CD14-positive monocyte (primary cell): Measurements from ENCODE around the gene ERC1. TPM values are rescaled to one million over a fixed set of nuclear protein-coding genes. Genes with fewer than 3 reads are reported as not detected.

ENCODE experiments used
- DNase-seq, 3 donors: peaks; one replicate each; pipeline ENCODE4 v3.0.0-alpha.2; 2011 to 2022
- H2AFZ ChIP-seq: 2 replicates; pipeline ENCODE4 v1.6.0; 2012; ENCODE audit warnings: mild to moderate bottlenecking, low read depth, low read length, inconsistent platforms; ENCODE audit not compliant: insufficient read depth, poor library complexity, severe bottlenecking
- H3K27ac ChIP-seq, 2 donors: 1 replicate in 1 of 2; 2 replicates in 1 of 2; pipeline ENCODE4 v1.5.1; 2012 to 2013; ENCODE audit warnings: low read length in 2 of 2, control low read depth in 1 of 2, inconsistent platforms in 1 of 2, low read depth in 1 of 2, mild to moderate bottlenecking in 1 of 2
- H3K27me3 ChIP-seq, 2 donors: one replicate each; pipeline versions ENCODE4 v1.6.0 to v1.6.1; 2011 to 2013; ENCODE audit warnings: low read length in 2 of 2; ENCODE audit not compliant: control insufficient read depth in 2 of 2, insufficient read depth in 2 of 2
- H3K36me3 ChIP-seq, 2 donors: replicated peaks in 1 of 2; 1 replicate in 1 of 2; 2 replicates in 1 of 2; pipeline versions ENCODE4 v1.5.1 to v1.6.1; 2012 to 2013; ENCODE audit warnings: low read length in 2 of 2, control low read depth in 1 of 2, inconsistent platforms in 1 of 2, mild to moderate bottlenecking in 1 of 2; ENCODE audit not compliant: insufficient read depth in 2 of 2, control insufficient read depth in 1 of 2
- H3K4me1 ChIP-seq, 2 donors: 1 replicate in 1 of 2; 2 replicates in 1 of 2; pipeline versions ENCODE4 v1.5.1 to v1.6.1; 2012 to 2013; ENCODE audit warnings: low read length in 2 of 2, control low read depth in 1 of 2, inconsistent platforms in 1 of 2, mild to moderate bottlenecking in 1 of 2, moderate library complexity in 1 of 2; ENCODE audit not compliant: insufficient read depth in 2 of 2, control insufficient read depth in 1 of 2
- H3K4me2 ChIP-seq: replicated peaks from 2 replicates; pipeline ENCODE3; 2012; ENCODE audit warnings: low read length, moderate library complexity, mild to moderate bottlenecking; ENCODE audit not compliant: poor library complexity, severe bottlenecking; ENCODE audit errors: extremely low read depth
- H3K4me3 ChIP-seq, 3 experiments: fragments of 200-600 bp in 1 of 3; sonication (generic) in 1 of 3; replicated peaks in 1 of 3; 1 replicate in 2 of 3; 2 replicates in 1 of 3; pipeline ENCODE4 v1.5.1; 2011 to 2013; ENCODE audit warnings: low read length in 3 of 3, mild to moderate bottlenecking in 3 of 3, control low read depth in 2 of 3, low read depth in 2 of 3, inconsistent platforms in 1 of 3, moderate library complexity in 1 of 3
- H3K79me2 ChIP-seq: 2 replicates; pipeline ENCODE4 v1.6.0; 2012; ENCODE audit warnings: mild to moderate bottlenecking, control low read depth, inconsistent platforms, low read length, moderate library complexity; ENCODE audit not compliant: insufficient read depth
- H3K9ac ChIP-seq: 2 replicates; pipeline ENCODE4 v1.6.0; 2017; ENCODE audit warnings: low read length, mild to moderate bottlenecking; ENCODE audit not compliant: insufficient read depth, poor library complexity, severe bottlenecking
- H3K9me3 ChIP-seq, 2 donors: replicated peaks in 1 of 2; 1 replicate in 1 of 2; 2 replicates in 1 of 2; pipeline versions ENCODE4 v1.5.1 to v1.6.1; 2012 to 2013; ENCODE audit warnings: low read length in 2 of 2, control low read depth in 1 of 2; ENCODE audit not compliant: control insufficient read depth in 1 of 2, insufficient read depth in 1 of 2
- H4K20me1 ChIP-seq: 2 replicates; pipeline ENCODE4 v1.6.0; 2012; ENCODE audit warnings: mild to moderate bottlenecking, low read length, control low read depth, moderate library complexity; ENCODE audit not compliant: insufficient read depth
- H3K27ac Mint-ChIP-seq, 7 donors: one replicate each; pipeline ENCODE4 v1.8.0; 2020; ENCODE audit warnings: mild to moderate bottlenecking in 7 of 7, mixed read lengths in 7 of 7, moderate library complexity in 6 of 7, inconsistent platforms in 2 of 7
- H3K27me3 Mint-ChIP-seq, 3 donors: one replicate each; pipeline ENCODE4 v1.8.0; 2021 to 2022; ENCODE audit warnings: low read depth in 3 of 3, mild to moderate bottlenecking in 3 of 3, mixed read lengths in 3 of 3, moderate library complexity in 3 of 3, inconsistent platforms in 1 of 3
- H3K36me3 Mint-ChIP-seq, 2 donors: one replicate each; pipeline ENCODE4 v1.8.0; 2020; ENCODE audit warnings: mixed read lengths in 2 of 2, inconsistent platforms in 1 of 2, mild to moderate bottlenecking in 1 of 2
- H3K4me1 Mint-ChIP-seq: one replicate; pipeline ENCODE4 v1.8.0; 2020; ENCODE audit warnings: mild to moderate bottlenecking, mixed read lengths
- H3K4me3 Mint-ChIP-seq, 2 donors: one replicate each; pipeline ENCODE4 v1.8.0; 2020; ENCODE audit warnings: mild to moderate bottlenecking in 2 of 2, mixed read lengths in 2 of 2, moderate library complexity in 1 of 2
- H3K9me3 Mint-ChIP-seq, 7 donors: one replicate each; pipeline ENCODE4 v1.8.0; 2020 to 2022; ENCODE audit warnings: mixed read lengths in 7 of 7, mild to moderate bottlenecking in 6 of 7, moderate library complexity in 6 of 7, inconsistent platforms in 2 of 7
- WGBS: methylation state at CpG from one replicate; pipeline ENCODE4 v1.1.5; 2013; ENCODE audit warnings: missing lambda C conversion rate; ENCODE audit not compliant: insufficient coverage; 5-methylcytosine and 5-hydroxymethylcytosine counted together
- intact Hi-C, 2 donors: fragments of 100-400 bp; cut with micrococcal nuclease; formaldehyde crosslinking; loops; one replicate each; pipeline versions ENCODE4 v1.15.0 to v1.15.1; 2023
- polyA plus RNA-seq, 3 donors: library from polyadenylated mRNA; depleted of rRNA in 1 of 3; unstranded in 2 of 3; stranded (reverse) in 1 of 3; fragments of 300-500 nt in 2 of 3; fragments of >200 nt in 1 of 3; fragmentation: Illumina TruSeq in 2 of 3; gene quantifications; 1 replicate in 2 of 3; 2 replicates in 1 of 3; pipeline ENCODE4 v1.2.3, GENCODE V29; 2012 to 2021
- TF ChIP-seq, protein P1 (sequence below): fragments of 200-600 bp; IDR thresholded peaks from one replicate; pipeline ENCODE4 v1.8.0; 2022; ENCODE audit warnings: antibody characterized with exemption, mild to moderate bottlenecking

ERC1 gene
- polyA plus RNA-seq, 3 donors, result 4.0 to 14.3 (median 5.1) TPM

DNA sequence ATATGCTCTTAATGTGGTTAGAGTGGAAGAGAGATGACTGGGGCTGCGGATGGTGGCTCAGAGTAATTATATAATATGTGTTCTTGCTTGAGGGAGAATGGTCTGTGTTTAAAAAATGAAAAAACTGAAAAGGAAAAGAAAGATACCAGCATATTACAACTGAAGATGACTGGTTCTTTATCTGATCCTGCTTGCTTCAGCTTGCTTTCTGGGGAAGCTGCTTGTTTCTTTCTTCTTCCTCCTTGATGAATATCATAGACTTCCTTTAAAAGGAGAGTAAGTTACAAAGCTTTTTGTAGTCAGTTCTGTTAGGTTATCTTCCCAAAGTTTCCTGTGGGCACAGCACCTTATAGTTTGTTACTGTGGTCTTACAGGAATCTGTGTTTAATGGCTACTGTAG lies 210.9 kb downstream of the ERC1 start:
- H3K4me3 Mint-ChIP-seq, result no peak overlapping the region

DNA sequence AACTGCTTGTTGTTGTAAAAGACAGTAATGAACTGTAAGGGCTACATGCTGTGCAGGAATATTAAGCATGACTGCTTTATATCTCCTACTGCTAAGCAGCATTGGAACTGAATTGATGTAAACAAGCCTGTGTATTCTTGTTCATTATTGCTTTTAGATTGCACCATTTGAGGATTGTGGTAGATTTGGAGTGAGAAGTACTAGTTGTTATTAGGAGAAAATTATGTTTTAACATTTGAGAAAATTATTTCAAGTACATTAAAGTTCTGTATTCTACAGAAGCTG lies 212.7 kb downstream of the ERC1 start:
- no peak overlapping the region for H3K4me2 ChIP-seq

More for the DNA sequence above, 210.9 kb downstream of the ERC1 start:
- H3K36me3 ChIP-seq, result peaks cover 8 to 29% of the 10 kb centered on the region in 2 donors
- no peak overlapping the region for H3K9ac ChIP-seq
- Mint-ChIP-seq H3K27me3 (no peaks in the 10 kb centered on the region), H3K4me1 (peaks cover 2% of the 10 kb centered on the region), H3K36me3 (peaks cover 34 to 36% of the 10 kb centered on the region in 2 donors), H3K27ac (peak overlapping the region in 1 of 7 donors; percentile 1), H3K9me3 (peaks cover 7 to 21% (median 18%) of the 10 kb centered on the region in 7 donors)
- TF ChIP-seq, protein P1, sequence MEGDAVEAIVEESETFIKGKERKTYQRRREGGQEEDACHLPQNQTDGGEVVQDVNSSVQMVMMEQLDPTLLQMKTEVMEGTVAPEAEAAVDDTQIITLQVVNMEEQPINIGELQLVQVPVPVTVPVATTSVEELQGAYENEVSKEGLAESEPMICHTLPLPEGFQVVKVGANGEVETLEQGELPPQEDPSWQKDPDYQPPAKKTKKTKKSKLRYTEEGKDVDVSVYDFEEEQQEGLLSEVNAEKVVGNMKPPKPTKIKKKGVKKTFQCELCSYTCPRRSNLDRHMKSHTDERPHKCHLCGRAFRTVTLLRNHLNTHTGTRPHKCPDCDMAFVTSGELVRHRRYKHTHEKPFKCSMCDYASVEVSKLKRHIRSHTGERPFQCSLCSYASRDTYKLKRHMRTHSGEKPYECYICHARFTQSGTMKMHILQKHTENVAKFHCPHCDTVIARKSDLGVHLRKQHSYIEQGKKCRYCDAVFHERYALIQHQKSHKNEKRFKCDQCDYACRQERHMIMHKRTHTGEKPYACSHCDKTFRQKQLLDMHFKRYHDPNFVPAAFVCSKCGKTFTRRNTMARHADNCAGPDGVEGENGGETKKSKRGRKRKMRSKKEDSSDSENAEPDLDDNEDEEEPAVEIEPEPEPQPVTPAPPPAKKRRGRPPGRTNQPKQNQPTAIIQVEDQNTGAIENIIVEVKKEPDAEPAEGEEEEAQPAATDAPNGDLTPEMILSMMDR, result no peak
- 83% methylated on average over 1 of the region's 1 CpG for WGBS
- no peak for DNase-seq
- no peak overlapping the region for H3K4me3 ChIP-seq
- H4K20me1 ChIP-seq, result no peaks in the 10 kb centered on the region
- no peaks in the 10 kb centered on the region for H3K27me3 ChIP-seq
- intact Hi-C loops, result no loop called here
- H3K4me1 ChIP-seq, result peaks cover 0 to 8% of the 10 kb centered on the region in 2 donors
- H2AFZ ChIP-seq, result no peak overlapping the region
- no peak overlapping the region for H3K27ac ChIP-seq
- H3K9me3 ChIP-seq, result peaks cover 15 to 24% of the 10 kb centered on the region in 2 donors
- no peaks in the 10 kb centered on the region for H3K79me2 ChIP-seq
- H3K4me2 ChIP-seq, result no peak overlapping the region

More for the DNA sequence above, 212.7 kb downstream of the ERC1 start:
- no peaks in the 10 kb centered on the region for H3K79me2 ChIP-seq
- peaks cover 0 to 11% of the 10 kb centered on the region in 2 donors for H3K36me3 ChIP-seq
- Mint-ChIP-seq H3K4me1 (peaks cover 2% of the 10 kb centered on the region), H3K27me3 (no peaks in the 10 kb centered on the region), H3K9me3 (peaks cover 3 to 7% (median 5%) of the 10 kb centered on the region in 7 donors), H3K27ac (no peak overlapping the region), H3K4me3 (no peak overlapping the region), H3K36me3 (peaks cover 18 to 25% of the 10 kb centered on the region in 2 donors)
- no peak overlapping the region for H3K9ac ChIP-seq
- H3K27me3 ChIP-seq, result no peaks in the 10 kb centered on the region
- peaks cover 0 to 8% of the 10 kb centered on the region in 2 donors for H3K4me1 ChIP-seq
- TF ChIP-seq, protein P1, result no peak
- no peak for DNase-seq
- H2AFZ ChIP-seq, result no peak overlapping the region
- H3K9me3 ChIP-seq, result peaks cover 6% of the 10 kb centered on the region in 2 donors
- intact Hi-C loops, result no loop called here
- no peaks in the 10 kb centered on the region for H4K20me1 ChIP-seq
- H3K27ac ChIP-seq, result no peak overlapping the region
- no peak overlapping the region for H3K4me3 ChIP-seq
